ENCODE results near the gene CARMIL1.

CARMIL1 gene

DNA sequence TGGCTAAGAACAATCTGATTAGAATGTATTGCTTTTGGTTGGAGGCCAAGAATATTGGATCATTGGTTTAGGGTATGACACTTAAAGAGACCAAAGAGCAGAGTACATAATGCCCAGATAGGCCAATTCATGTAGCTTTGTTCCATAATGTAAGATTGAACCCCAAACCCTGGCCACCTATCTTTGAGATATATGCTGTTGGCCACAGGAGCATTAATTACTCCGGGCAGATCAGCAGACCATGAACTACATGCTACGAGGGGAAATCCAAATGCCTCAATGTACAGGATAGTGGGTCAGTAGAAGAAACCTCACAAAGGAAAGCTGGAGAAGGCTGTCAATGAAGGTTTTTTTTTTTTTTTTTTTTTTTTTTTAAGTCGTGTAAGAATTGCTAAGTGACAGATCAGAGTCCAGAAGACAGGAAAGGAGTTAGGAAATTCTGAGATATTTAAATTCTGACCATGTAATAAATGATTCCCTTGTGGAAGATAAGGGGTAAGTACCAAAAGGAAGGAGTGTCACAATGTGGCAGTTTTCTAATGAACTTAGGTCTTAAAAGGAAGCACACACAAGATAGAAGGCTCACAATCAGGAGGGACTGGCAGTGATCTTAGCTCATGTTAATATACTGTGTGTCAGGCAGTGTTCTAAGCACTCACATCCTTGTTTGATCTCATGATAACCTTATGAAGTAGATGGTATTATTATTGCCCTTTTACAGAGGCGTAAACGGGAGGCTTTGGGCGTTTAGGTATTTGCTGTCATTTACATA lies 61.4 kb downstream of the CARMIL1 start:
- peak; percentile 42 for DNase-seq

DNA sequence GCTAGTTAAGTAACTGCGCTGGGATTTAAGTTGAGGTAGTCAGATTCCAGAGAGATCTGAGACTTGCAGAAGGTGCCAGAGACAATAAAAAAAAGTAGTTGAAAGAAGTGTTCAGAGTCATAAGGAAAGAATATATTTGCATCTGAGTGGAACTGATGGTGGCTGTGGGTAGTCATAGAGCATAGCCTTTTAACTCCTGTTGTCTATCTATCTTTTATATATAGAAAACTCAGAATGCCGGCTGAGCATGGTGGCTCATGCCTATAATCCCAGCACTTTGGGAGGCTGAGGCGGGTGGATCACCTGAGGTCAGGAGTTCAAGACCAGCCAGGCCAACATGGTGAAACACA lies 62.0 kb downstream of the CARMIL1 start:
- DNase-seq: no peak

DNA sequence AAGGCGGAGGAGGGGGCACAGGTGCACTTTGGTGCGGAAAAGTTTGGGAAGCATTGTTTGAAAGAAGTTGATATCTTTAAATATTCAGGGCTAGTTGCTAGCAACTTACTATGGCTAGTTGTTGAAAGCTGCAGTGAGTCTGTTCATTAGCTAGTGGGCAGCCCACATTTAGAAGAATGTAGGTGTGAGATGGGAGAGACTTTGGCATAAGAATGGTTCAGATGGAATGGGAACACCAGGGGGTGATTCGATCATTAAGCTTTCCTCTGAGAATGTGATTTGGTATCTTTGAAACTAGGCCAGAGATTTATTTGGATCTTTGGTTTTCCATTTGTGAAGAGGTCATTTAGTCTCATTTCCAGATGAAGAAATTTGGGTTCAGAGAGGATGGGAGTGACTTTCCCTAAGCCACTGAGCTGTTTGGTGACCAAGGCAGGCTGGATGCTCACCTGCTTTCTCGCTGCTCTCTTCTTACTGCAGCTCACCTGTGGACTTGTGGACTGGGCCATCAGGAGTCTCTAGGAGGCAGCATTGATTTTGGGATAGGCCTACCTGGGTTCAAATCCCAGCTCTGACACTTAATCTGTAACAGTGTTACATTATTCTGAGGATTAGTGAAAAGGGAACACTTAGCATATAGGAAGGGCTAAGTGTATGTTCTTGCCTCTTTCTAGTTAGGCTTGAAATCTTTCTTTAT lies 62.9 kb downstream of the CARMIL1 start:
- peak; percentile 41 for DNase-seq

DNA sequence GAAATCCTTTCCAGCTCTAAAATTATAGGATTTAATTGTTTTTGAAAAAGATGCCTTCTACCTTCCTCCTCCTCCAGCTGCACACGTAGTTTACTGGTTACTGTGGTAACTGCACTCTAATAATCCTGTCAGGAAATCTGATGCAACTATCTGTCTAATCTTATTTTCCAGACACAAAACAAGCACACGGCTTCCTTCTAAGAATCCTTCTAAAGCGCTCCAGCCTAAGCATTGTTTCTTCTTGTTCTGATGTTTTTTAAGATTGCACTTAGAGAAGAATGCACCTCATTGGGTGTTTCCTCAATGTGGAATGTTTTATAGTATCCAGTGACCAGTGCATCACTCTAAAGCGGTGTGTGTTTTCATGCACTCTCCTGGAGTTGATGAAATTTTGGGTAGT lies 63.6 kb downstream of the CARMIL1 start:
- DNase-seq: peak; percentile 92

DNA sequence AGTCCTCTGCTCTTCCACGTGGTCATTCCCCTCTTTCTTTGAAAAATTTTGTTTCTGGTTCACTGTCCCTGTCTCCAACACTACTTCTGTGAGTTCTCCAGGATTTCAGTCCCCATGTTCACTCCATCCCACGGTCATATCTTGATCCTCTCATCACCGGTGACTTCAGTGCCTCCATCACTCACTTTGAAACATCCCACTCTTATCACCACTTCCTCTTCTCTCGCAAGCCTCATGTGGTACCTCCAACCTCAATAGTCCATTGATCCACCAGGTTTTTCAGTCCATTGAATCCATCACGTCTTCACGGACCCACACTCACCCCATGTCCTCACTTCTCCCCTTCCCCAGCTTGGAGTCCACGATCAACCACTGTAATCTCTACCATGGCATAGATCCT lies 64.8 kb downstream of the CARMIL1 start:
- DNase-seq: no peak

DNA sequence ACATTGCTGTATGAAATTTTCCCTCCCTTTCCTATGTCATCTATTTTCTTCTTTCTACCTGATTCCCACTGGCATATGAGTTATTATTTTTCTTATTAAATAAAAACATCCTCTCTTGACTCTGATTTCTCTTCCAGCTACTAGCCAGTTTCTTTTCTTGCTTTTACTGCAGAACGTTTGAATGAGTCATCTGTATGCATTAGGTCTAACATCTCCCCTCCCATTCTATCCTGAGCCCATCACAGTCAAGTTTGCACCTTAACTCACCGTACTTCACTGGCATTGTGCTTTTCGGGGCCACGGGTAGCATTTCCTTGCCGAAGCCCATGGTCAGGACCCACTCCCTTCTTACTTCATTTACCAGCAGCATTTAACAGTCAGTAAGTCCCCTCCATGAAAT lies 65.7 kb downstream of the CARMIL1 start:
- no peak for DNase-seq

DNA sequence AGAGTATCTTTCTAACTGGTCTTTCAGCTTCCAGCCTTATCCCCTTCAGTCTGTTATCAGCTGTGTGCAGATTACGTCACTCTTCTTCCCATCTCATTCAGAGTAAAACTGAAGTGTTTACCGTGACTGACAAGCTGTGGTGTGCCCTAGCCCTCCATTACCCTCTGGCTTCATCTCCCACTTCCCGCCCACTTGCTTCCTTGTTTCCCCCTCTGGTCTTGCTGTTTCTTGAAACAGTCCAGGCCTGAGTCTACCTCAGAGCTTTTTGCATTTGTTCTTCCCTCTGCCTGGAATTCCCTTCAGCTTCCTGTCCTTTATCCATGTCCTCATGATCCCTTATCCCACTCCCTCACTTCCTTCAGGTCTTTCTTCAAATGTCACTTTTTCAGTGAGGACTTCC lies 66.9 kb downstream of the CARMIL1 start:
- DNase-seq: peak; percentile 62

DNA sequence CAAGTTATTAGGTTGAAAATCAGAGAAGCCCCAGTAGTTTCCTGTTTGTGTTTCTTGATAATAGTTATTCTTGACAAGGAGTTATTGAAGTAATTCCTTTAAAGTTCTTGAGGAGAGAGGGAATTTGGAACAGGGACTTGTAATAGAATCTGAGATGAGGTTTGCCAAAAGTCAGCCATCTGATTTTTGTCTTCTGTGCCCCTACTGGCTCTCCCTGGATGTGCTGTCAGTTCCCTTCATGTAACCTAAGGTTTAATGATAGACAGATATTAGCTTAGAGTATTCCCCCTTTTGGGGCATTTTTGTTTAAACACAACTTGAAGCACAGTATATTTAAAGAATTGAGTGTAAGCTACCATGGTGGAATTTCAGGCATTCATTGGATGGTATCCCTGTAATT lies 71.4 kb downstream of the CARMIL1 start:
- no peak for DNase-seq

DNA sequence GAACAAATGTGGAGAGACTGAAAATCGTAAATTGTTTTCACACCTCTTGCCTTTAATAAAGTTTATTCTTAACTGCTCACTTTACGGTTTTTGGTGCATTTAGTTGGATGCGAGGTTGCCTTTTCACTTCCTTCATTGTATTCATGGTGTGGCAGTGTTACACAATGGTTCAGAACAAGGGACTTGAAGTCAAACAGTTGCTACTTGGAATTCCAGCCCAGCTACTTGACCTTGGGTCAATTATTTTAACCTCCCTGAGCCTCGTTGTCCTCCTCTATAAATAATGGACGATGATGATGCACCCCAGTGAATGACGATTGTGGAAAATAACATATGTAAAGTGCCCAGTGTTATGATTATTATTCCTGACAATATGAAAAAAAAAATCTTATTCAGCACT lies 72.3 kb downstream of the CARMIL1 start:
- DNase-seq: no peak

DNA sequence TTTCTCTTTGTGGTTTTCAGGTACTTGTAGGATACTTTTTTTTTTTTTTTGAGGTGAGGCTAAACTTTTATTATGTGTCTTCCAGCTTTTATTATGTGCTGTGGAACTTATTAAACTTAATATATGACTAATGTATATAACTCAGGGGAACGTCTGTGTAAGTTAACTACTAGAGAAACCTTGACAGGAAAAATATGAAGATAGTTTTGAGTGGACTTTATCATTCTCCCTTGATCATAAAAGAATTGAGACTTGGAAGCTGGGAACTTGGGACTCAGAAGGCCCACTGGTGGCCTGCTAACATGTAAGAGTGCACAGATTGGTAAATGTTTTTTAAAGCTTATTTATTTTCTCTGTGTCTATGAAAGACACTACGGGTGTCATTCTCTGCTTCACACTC lies 73.1 kb downstream of the CARMIL1 start:
- DNase-seq: no peak

DNA sequence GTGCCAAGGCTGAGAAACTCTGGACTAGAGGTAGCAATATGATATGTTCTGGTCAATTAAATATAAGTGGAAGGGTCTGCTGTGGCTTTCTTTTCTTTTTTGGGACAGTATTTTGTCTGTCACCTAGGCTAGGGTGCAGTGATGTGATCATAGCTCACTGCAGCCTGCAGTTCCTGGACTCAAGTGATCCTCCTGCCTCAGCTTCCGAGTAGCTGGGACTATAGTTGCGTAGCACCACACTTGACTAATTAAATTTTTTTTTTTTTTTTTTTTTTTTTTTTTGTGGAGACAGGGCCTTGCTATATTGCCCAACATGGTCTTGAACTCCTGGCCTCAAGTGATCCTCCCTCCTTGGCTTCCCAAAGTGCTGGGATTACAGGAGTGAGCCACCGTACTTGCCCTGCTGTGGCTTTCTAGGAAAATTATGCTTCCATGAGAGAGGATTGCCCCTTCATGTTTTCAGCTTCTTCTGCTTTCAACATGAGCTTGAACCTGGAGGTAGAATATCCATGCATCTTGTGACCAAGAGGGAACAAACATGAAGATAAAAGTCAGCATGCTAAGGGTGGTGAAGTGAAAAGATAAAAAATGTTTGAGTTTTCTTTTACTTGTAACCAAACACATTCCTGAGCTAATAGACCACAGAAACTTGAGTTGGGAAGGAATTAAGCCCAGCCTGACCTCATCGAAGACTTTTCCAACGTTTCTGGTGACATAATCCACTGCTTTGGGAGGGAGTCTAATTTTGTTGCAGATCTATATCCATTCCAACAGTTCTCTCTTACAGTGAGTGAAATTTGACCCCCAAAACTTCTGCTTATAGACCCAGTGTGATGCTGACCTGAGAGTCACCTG lies 75.1 kb downstream of the CARMIL1 start:
- DNase-seq: no peak

DNA sequence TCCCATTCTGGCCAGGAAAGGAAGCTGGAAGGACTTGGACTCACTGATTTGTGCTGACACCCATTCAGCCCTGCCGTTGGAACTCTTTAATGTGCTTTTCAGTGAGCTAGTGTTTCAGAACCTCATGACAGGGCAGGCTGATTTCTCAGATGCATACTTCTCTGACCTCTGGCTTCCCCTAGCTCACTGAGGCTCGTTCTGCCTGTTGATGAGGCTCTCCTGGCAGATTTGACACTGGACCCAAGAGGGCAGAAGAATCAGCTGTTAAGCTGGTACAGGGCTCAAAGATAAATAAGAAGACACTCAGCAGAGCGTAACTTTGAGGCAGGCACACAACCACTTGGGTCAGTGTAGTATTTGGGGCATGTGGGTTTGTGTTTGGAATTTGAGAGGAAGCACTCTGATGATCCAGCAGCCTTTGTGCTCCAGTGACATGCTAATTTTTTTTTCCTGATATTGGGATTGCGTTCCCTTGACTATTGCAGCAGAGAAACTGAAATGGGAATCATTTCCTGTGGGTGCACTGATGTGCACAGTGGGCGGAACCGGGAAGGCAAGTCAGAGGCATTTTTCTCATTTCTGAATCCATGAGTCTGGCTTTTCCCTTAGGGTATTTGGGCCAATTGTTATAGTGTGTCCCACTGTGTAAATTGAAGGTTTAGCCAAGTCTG lies 80.2 kb downstream of the CARMIL1 start:
- DNase-seq: peak; percentile 25

DNA sequence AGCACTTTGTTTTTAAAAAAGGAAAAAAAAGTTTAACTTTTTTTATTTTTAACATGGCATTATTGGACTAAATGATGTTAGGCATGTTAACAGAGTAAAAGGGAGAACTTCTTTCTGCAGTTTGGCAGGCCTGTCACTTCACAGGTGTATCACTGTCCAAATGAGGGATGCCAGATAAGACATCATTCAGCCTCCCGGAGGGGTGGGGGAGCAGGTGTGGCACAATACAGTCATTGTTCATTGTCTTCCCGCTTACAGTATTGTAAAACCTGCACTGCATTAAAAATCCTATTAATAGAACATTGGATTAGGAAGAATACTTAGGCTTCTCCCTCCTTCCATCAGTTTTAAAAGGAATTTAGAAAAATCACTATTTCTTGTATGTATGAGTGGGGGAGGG lies 80.7 kb downstream of the CARMIL1 start:
- peak; percentile 32 for DNase-seq

DNA sequence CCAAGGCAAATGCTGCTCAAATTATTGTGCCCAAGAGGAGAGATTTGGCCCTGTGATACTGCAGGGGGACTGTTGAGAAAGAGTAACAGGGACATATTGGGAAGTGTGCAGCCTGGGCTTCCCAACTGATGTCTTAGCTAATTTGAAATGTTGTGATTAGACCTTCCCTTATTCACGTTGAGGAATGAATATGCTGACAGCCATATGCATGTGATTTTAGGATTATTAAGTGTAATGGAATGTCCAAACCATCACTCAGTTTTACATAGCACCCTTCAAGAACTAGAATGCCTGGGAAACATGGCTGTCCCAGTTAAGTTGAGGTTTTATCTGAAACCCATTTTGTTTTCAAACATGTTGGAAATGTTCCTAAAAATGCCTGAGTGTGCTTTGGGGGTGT lies 81.4 kb downstream of the CARMIL1 start:
- DNase-seq: no peak

DNA sequence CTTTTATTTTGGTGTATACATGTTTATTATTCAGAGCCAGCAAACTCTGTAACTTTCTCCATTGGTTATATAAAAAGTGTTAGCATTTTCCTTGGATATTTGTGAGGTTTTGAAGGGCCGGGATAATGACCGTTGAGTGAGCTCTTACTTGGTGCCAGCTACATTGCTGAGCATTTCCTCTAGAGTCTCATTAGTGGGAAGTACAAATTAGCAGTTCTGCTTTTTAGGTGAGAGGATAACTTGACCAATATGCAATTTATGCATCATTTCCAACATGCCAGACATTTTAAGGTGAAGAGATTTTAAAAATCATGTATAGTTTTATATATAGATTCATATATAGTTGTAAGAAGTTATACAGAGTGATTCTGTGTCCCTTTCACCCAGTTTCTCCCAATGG lies 84.3 kb downstream of the CARMIL1 start:
- DNase-seq: no peak

DNA sequence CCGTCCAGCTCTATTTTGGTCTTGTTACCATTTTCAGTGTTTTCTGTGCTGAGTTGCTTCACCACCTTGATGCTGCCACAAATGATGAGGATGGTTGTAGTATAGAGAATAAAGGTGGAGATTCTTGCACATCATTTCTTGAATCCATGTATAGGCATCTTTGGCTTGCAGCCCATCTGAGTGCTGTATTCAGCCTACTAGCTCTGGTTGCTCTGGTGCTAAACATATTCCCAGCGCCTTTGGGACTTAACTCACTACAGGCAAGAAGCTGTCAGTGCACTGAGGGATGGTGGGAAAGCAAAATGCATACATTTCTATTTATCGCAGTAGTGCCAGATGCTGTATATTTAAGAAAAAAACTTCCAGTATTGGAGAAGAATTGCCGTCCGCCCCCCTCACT lies 86.0 kb downstream of the CARMIL1 start:
- peak; percentile 9 for DNase-seq

DNA sequence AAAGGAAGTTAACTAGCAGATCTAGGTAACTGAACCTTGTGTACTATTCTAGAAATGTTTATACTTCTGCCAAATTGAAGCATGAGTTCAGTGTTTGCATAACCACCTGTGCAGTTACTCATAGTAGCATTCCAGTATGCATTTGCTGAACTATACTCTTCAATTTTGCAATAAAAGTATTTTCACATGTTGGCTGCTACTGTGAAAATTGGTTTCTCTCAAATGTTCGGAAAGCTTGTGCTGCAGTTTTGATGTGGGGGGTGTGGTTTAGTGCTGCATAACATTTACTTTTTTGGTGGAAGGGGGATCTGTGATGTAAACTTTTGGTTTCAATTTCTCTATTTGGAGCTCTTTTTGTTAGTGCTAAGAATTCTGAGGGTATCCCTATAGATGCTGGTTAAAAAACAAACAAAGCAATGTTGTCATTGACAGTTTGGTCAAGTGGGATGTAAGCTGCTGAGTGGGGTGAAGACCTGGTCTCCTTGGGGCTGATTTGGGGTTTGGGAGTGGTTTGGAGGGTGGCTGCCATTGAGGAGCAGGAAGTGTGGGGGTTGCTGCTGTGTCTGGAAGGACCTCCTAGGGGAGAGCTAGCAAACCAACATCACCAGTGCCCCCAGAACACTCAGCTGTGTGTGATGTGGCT lies 87.8 kb downstream of the CARMIL1 start:
- DNase-seq: no peak

DNA sequence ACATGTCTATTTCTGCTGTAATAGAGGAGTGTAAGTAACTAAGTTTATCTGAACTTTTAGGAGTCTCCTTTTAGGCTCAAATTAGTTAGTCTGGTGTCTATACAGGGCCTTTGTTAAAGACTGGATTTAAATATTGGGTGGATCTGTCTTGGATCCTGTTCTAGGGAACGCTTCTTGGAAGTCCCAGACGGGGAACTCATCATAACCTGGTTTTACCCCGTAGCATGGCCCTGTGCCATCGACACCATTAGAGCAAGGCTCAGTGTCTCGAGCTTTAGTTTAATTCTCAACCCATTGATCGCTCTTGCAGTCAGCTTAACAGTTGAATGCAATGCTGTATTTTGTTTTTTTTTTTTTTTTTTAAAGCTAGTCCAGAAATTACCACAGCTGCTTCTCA lies 89.9 kb downstream of the CARMIL1 start:
- DNase-seq: peak; percentile 98

DNA sequence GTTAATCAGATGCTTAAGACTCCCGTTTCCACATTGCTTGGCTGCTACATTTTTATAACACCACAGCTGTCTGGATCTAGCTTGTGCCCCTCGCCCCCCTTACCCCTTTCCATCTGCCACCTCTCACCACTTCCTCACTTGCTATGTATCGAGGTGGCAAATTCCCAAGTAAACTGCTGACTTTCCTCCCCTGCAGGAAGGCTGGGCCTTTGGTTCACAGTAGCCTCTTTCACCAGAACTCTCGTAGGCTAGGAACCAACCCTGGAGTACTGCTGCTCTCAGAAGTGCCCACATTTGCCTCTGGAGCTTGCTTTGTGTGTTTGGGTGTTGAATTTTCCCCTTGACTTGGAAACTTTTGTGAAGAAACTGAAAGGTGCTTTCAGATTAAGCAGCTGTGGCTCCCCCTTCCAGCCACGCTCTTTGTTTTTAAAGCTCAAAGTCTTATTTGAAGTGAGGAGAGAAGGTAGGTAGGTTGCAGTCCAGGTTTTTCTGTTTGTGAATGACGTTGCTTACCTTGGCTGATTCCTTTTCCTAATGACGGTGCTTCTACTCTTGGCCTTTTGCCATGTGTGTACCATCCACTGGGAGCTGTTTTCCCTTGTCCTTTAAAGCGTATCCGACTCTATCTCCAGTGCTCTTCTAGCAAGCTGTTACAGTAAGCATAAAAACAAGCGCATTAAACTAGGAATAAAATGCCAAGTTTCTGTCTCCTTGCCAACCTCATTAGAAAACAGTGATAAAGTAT lies 90.4 kb downstream of the CARMIL1 start:
- peak; percentile 98 for DNase-seq

DNA sequence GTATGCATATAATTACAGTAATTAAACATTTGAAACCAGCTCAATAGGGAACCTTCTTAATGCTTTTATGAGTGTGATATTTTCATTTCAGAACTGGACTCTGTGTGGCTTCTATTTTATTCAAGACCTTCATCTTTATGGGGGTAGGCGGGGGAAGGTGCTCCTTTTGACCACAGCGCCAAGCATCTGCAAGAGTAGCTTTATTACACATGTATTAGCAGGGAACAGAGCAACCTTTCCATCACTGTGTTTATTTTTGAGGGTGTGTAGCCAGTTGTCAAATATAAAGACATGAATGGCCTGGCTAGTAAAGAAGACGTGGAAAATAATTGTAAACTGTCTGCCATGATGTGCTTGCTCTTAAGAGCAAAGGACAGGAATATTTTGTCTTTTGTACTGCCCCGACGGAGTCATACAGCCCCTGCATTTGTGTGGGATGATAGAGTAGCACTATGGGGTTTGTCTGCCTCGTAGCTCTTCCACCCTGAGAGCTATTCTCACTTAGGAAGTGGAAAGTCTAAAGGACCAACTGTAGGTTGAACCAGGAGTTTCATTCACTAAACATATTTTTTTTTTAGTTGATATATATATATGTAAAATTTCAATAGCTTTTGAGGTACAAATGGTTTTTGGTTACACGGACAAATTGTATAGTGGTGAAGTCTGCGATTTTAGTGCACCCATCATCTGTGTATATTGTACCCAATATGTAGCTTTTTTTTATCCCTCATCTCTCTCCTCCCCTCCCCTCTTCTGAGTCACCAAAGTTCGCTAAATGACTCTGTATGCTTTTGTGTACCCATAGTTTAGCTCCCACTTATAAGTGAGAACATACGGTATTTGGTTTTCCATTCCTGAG lies 91.2 kb downstream of the CARMIL1 start:
- DNase-seq: peak; percentile 15

DNA sequence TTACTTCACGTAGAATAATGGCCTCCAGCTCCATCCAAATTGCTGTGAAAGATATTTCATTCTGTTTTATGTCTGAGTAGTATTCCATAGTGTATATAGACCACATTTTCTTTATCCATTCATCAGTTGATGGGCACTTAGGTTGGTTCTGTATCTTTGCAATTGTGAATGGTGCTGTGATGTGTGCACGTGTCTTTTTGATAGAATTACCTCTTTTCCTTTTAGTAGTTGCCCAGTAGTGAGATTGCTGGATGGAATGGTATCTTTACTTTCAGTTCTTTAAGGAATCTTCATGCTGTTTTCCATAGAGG lies 91.8 kb downstream of the CARMIL1 start:
- no peak for DNase-seq

Data from NCI-H82 (cell line).